Astrocyte of the spinal cord (primary cell): ENCODE data around the gene BOK.
"Not testable (repeated sequence)": the region's sequence is repeated elsewhere in the genome, so short reads cannot be mapped to it uniquely, and the experiment has no call there.

Source experiments
- DNase-seq: peaks from one replicate; pipeline ENCODE4 v3.0.0; 2011; ENCODE audit warnings: low read depth, low spot score
- H3K4me3 ChIP-seq: 2 replicates; pipeline ENCODE4 v1.5.1; 2011; ENCODE audit warnings: low read depth, mild to moderate bottlenecking, low read length, moderate library complexity
- in situ Hi-C: cut with HindIII; loops from 2 replicates; pipeline ENCODE4 v1.10.0; 2017; ENCODE audit warnings: low sequenced_read_pairs
- TF ChIP-seq, protein P1 (sequence below): IDR thresholded peaks from 2 replicates; pipeline ENCODE4 v1.5.1; 2012; ENCODE audit warnings: low read depth, mild to moderate bottlenecking, low read length, inconsistent platforms

Gene BOK

DNA sequence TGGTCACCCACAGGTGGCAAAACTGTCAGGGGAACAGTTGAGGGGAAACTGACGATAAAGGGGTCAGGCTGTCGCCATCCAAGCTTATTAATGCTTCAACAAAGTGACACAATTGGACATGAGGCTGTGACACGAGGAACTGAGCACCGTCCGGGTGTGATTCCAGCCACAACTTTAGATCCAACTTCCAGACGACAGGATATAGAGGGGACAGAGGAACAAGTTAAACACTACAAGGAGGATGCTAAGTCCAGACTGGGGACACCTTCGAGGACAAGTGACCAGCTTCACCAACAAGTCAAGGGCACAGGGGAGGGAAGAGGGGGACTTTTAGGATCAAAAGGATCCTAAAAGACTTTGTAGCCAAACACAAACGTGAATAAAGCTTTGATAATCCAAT, 23.8 kb downstream of the BOK start:
- in situ Hi-C loops = no loop called here
- no peak overlapping the region for H3K4me3 ChIP-seq
- no peak for DNase-seq
- TF ChIP-seq, protein P1, sequence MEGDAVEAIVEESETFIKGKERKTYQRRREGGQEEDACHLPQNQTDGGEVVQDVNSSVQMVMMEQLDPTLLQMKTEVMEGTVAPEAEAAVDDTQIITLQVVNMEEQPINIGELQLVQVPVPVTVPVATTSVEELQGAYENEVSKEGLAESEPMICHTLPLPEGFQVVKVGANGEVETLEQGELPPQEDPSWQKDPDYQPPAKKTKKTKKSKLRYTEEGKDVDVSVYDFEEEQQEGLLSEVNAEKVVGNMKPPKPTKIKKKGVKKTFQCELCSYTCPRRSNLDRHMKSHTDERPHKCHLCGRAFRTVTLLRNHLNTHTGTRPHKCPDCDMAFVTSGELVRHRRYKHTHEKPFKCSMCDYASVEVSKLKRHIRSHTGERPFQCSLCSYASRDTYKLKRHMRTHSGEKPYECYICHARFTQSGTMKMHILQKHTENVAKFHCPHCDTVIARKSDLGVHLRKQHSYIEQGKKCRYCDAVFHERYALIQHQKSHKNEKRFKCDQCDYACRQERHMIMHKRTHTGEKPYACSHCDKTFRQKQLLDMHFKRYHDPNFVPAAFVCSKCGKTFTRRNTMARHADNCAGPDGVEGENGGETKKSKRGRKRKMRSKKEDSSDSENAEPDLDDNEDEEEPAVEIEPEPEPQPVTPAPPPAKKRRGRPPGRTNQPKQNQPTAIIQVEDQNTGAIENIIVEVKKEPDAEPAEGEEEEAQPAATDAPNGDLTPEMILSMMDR = no peak

DNA sequence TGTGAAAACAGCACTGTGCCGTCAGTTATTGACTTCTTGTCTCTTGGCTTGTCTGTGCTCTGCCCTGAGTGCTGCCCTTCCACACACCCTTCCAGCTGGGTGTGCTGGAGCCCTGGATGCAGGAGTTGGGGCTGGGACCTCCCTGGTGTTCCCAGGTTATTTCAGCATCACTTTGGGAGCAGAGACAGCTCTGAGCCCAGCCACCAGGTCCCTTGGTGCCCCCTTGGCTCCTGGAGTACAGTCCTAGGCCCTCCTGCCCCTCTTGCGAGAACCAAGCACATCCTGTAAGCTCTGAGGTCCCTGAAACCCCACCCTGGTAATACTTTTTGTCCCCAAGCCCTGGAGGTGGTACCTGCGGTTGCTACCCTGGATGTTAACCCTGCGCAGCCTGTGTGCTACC, 24.3 kb downstream of the BOK start:
- TF ChIP-seq, protein P1 = no peak
- DNase-seq = no peak
- H3K4me3 ChIP-seq = no peak overlapping the region
- in situ Hi-C loops = no loop called here

GRCh38 chr2:241584436-241584835, 25.9 kb downstream of the BOK start:
- TF ChIP-seq, protein P1 = no peak
- in situ Hi-C loops = no loop called here

GRCh38 chr2:241586564-241587264, 28.2 kb downstream of the BOK start:
- TF ChIP-seq, protein P1 = no peak
- H3K4me3 ChIP-seq = no peak overlapping the region
- DNase-seq = no peak
- in situ Hi-C loops = no loop called here

More at GRCh38 chr2:241584436-241584835, 25.9 kb downstream of the BOK start:
- DNase-seq = peak; percentile 61
- no peak overlapping the region for H3K4me3 ChIP-seq

DNA sequence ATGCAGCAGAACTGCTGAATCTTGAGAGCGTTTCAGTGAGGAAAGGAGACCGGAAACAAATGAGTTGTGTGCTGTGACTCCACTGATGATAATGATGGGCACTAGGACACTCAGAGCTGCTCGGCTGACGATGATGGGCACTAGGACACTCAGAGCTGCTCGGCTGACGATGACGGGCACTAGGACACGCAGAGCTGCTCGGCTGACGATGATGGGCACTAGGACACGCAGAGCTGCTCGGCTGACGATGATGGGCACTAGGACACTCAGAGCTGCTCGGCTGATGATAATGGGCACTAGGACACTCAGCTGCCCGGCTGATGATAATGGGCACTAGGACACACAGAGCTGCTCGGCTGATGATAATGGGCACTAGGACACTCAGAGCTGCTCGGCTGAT, 31.3 kb downstream of the BOK start:
- DNase-seq, in situ Hi-C loops, H3K4me3 ChIP-seq: not testable (repeated sequence)

- in situ Hi-C loops, DNase-seq, H3K4me3 ChIP-seq: not testable (repeated sequence)
Observed at GRCh38 chr2:241590496-241591455, 32.2 kb downstream of the BOK start.

DNA sequence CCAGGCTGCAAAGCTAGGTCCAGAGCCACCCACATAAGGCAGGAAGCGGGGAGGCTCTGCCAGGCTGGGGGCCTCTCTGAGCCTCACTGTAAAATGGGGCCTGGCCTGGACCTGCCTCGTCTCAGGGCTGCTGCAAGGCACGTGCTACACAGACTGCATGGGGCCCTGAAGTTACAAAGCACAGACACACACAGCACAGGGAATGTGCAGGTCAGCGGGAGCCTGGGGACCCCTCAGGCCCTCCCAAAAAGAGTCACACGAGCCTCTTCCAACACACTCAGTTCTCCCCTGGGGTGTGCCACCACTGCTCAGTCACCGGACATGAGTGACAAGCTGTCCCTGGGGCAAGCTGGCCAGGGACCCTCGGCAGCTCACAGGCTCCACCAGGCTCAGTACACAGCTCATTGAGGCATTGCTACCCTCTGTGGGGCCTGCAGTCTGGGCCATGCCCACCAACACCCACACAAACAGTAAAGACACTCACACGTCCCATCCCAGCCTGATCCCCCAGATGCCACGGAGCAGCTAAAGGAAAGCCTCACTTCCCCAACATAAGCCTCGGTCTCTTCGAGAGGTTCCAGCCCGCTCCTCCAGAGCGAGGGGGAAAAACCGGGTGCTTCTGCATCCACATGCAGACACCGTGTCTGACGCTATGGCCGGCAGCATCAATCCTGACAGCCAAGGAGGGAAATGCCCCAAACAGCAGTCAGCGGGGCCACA, 33.7 kb downstream of the BOK start:
- DNase-seq = no peak
- in situ Hi-C loops = no loop called here
- TF ChIP-seq, protein P1 = no peak
- H3K4me3 ChIP-seq = no peak overlapping the region
